SIG-M5 treated with dmso at 0.1 percent for 504 hours (cell line): ENCODE data around the gene PAX9.
"Not testable (repeated sequence)": the region's sequence is repeated elsewhere in the genome, so short reads cannot be mapped to it uniquely, and the experiment has no call there.

Experiments used
- DNase-seq: peaks from one replicate; lab custom pipeline; 2025; ENCODE audit not compliant: unreplicated experiment; lab: John Stamatoyannopoulos, UW

PAX9 gene

DNA sequence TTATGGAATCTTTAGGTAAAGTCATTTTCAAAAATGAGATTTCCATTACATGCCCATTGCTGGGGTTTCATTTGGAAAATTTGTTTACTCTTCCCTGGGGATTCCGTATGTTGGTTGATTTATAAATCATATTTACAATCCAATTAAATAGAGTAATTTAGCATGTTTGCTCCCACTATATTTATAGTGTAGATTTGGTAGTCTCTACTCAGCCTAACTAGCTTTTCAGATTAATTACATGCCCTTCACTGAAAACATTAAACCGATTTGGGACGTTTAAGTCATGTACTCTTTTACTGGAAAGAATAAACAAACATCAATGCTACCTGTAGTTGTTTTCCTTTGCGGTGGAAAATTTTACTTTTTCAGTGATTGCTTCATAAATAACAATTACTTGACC lies 10.4 kb downstream of the PAX9 start:
- DNase-seq, result no peak

DNA sequence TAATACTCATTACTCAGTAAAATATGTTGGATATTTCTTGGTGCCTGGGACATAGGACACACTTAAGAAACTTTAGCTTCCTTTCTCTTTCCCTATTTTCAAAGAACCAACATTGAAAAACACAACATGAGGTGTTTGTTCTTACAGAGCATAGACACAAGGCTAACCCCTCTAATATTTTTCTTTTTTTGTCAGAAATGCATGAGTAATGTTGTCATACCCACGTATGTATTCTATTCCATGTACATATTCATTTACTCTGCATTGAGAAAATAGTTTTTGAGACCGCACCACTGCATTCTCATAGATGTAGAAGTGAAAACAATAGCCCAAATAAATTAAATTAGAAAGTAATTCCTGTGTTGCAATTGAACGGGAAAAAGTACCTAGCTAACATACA lies 13.0 kb downstream of the PAX9 start:
- DNase-seq, result no peak

DNA sequence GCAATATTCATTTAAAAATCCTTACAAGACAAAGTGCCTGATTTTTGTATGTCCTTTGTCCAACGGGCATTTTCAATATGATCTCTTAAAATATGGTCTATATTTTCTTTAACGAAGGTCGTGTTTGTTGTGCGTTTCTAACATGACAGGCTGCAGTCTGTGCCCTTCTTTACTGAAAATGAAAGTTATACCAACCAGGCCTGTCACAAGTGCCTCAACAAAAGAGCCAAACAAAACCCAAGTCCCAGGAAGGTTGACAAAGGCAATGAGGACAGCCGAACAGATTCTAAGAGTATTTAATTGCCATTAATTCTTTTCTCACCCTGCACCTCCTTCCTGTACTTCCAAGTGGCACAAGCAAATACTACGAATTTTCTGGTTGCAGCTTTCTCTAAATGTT lies 13.9 kb downstream of the PAX9 start:
- no peak for DNase-seq

DNA sequence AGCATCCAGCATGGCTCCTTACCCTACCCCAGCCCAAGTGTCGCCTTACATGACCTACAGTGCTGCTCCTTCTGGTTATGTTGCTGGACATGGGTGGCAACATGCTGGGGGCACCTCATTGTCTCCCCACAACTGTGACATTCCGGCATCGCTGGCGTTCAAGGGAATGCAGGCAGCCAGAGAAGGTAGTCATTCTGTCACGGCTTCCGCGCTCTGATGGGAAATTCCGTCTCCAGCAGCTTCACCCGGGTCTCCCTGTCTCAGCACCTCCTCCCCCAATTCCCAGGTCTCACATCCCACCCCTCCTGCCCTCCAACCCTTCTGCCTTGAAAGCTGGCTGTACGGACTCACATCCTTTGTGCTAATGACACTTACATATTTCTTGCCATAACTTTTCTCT lies 14.6 kb downstream of the PAX9 start:
- no peak for DNase-seq

DNA sequence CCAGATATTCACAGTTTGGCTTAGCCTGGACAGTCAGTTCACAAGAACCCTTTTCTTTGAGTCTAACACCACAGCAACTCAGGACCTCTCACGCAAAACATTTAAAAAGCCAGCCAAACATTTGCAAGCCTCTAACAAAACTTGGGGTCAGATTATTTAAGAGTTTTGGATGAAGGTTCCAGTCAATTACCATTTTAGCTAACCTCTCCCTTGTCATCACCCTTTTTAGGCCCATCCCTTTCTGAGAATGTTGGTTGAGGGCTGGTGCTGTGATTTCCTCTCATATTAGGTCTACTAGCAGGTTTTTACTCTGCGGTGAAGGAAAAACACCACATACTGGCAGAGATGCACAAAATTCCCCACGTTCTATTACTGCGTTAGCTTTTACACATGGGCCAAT lies 20.7 kb downstream of the PAX9 start:
- DNase-seq, result no peak

DNA sequence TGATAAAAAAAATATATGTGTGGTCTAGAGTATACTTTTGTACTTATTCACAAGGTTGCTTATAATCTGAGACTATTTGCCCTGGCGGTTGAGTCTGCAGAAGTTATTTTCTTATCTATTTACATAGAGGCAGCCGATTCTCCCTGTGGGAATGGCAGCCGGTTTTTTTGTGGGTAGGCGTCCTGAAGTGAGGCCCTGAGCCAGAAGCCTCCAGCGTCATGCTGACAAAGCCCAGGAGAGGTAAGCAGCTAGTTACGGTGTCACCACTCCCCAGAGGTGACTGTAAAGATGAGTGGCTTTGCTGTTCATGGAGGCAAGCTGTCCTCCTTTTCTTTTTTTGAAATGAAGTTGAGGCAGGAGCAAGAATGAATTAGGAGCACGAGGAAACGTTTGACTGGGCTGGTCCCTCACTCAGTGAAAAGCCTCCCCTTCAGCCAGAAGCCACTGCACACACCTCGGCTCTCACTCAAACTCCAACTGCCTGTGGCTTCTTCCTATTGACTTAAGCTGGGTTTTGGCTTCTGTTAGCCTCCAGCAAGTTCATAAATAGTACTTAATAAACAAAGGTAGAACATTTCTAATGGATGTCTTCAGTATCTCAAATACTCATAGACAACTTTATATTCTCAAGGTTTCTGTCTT lies 21.5 kb downstream of the PAX9 start:
- DNase-seq, result no peak

DNA sequence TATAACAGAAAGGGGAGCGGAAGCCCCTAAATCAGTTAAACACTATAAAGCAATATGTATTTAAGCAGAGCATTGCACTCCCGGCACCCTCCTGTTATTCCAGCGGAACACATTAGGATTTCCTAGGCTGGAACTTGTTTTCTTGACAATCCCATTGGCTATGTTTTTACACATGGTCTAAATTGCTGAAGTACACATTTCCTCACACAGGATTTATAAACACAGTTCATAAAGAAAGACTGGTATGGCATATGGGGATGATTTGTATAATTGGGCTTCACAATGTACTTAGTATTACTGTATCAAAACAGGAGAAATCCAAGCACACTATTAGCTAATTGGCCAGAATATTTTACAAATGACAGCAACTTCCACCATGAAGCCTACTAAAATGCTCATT lies 23.3 kb downstream of the PAX9 start:
- no peak for DNase-seq

DNA sequence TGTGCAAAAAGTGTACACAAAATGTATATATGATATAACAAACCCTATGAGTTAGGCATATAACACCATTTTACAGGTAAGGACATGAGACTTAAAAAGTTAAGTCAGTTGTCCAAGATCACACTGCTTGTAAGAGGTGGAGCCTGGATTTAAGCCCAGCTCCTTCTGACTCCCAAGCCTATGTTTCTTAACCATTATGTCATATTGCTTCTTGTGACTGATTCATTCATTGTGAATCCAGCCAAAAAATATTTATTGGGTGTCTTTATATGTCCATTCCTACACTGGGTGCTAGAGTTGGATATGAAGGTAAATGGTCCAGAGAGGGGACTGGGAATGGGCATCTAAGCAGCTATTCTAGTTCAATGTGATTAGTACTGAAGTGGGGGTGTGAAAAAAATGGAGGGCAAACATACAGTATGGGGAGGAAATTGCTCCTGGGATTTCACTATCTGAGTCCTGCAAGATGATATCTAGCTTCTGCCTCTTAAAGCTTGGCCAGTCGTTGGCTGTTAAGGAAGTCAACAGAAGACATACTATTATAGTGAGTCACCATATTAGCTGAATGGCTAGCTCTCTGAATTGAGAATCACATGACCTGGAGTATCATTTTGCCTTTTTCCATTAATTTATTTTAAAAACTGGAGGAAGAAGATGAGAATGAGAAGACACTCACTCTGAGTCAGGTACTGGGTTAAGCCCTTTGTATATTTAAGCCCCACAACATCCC lies 28.8 kb downstream of the PAX9 start:
- peak; percentile 16 for DNase-seq

DNA sequence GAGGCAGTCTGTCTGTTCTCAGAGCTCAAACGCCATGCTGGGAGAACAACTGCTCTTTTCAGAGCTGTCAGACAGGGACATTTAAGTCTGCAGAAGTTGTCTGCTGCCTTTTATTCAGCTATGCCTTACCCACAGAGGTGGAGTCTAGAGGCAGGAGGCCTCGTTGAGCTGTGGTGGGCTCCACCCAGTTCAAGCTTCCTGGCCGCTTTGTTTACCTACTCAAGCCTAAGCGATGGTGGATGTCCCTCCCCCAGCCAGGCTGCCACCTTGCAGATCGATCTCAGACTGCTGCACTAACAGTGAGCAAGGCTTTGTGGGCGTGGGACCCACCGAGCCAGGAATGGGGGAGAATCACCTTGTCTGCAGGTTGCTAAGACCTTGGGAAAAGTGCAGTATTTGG lies 37.8 kb downstream of the PAX9 start:
- not testable (repeated sequence) for DNase-seq

DNA sequence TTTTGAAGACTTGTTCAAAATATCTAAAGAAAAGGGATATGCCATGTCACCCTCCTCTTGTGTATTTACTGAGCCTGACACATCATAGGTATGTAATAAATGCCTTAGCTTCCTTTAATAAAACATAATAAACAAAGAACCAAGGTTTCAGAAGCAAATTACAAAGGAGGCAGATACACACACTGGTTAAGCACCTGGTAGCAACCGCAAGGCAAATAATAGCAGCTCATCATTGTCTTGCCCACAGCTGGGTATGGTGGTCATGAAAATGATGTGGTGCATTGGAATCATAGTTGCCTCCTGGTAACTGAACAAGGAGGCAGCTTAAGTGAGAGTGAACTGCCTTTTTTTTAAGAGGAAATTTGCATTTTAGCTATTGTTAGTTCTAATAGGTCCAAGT lies 39.0 kb downstream of the PAX9 start:
- DNase-seq, result no peak

DNA sequence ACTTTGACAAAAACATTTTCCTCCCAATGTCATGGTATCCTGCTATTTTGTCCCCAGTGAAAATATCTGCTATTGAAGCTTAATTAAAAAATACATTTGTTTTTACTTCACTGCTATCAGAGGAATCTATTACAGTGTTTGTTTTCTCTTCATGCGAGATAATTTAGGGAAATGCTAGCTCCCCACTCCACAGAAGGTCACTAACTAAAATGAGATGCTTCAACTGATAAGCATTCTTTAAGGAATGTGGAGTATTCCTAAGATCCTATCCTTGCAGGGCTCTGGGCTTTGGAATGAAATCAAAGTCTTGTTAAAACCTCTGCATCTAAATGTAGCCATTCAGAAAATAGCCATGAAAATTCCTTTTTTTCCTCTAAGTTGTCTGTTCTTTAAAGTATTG lies 39.5 kb downstream of the PAX9 start:
- no peak for DNase-seq

DNA sequence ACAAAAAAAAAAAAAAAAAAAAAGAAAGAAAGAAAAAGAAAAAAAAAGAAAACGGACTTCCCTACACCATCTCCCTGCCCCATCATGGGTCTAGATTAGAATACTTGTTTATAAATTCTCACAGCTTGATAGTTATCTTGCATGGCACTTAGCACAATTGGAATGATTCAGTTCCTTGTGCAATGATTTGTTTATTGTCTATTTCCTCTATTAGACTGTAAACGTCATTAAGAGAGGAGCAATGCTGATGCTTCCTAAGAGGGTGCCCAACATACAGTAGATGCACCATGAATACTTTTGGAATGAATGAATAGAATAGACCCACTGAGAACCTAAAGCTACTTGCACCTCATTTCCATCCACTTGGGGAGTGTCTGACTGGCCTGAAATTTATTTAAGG lies 40.8 kb downstream of the PAX9 start:
- no peak for DNase-seq

DNA sequence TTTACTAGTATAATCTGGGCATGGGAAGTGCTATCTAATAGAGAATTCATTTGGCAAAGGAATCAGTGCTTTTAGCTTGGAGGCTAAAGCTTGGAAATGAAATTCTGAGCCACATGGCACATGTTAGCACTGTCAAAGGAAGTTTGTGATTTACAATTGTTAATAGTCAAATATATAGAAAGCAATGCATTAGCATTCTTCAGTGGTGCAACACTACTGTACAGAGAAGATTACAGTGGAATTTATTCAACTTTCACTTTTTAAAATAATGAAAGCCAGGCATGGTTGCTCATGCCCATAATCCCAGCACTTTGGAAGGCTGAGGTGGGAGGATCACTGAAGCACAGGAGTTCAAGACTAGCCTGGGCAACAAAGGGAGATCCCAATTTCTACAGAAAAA lies 45.9 kb downstream of the PAX9 start:
- no peak for DNase-seq

DNA sequence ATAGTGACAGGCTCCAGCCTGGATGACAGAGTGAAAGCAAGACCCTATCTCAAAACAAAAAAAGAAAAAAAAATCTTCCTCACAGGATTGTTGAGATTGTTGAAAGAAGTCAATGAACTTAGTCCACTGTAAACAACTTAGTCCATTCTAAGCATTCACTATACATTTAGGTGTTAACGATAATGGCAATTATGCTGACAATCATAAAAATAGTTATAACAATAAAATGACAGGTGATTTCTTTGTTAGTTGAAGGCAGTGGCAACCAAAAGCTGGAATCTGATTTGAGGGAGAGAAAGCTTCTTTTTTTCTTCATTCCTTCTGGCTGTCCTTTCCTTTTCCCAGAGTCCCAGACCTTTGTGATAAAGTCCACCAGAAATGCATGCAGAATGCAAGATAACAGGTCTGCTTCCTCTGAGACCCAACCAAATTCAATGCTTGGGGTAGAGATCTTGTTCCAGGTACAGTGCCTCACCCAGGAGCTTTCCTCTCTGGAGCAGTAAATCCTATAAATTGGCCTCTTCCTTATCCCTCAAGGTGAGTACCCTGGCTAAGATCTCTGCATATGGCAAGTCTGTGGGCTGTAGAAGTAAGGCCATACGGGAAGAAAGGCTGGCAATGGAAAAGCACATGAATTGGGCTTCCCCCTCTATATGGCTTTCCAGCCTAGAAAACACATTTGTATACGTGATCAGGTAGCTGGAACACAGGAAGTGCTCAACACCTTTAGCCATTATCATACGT lies 52.5 kb downstream of the PAX9 start:
- DNase-seq, result no peak

DNA sequence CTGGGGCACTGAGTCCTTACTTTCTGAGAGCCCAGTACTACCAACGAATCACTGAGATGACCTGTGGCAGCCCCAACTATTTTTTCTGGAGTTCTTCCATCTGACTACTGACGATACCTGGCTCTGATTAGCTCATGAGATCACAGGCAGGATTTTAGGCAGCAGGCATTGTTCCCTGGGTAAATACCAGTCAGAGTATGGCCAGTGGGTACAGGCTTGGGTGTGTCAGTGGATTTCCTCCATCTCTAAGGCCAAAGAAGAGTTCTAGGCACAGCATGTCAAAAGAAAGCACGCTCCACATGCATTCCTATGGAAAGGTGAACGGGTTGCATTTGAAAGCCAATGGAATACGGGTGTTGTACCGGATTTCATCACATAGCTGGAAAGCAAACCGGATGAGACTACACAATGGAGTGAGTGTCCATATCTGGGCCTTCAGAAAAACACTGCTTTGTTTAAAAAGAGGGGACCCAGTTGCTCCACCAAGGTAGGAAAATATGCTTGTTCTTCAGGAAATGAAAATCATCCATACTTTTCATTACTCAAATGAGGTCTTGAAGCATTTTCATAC lies 55.0 kb downstream of the PAX9 start:
- DNase-seq, result no peak

DNA sequence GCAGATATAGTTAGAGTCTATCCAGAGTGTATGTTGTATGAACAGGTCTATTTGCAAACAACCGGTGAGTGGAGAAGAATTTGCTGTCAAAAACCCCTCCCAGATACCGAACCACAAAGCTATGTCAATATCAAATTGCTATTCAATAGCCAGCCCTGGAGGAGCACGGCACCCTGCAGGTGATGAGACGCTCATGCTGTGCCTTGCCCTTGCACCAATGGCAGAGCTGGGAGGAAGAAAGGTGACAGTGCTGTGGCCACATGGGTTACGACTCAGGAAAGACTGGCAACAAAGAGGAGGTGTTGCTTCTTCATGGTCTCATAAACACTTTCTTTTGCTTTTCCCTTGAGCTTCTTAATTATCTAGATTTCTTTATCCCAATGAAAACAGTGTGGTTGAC lies 55.7 kb downstream of the PAX9 start:
- DNase-seq, result no peak

DNA sequence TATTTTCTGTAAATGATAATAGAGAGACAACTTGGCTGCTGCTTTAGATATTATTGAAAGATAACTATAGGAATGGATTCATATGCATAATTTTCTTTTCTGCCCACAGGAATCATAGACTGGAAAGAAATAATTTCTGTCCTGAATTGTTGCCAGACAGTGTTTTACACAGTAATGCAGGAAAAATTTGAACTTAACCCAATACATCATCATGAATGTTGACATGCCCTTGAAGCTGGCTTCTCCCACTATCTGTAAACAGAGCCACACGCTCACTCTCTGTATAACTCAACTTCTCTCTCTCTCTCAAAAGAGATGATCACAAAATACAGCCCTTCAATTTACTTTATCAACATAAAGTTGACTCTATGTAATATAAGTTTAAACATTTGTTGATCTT lies 56.6 kb downstream of the PAX9 start:
- no peak for DNase-seq

DNA sequence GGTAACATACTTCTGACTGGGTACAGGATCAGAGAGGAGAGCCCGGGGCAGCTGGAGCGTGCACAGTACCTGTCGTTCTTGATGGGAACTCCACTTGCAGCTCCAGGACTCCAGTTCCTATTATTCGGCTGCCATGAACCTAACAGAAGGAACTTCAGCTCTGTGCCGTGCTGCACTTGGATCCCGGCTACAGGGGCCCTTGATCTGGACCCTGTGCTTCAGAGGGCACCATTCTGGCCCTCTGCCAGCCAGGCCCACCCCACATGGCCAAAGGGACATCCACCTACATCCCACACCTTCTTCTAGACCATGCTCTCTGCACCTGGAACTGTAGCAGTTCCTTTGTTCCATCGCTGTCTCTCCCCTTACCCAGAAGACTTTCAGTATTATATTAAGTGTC lies 58.2 kb downstream of the PAX9 start:
- no peak for DNase-seq

DNA sequence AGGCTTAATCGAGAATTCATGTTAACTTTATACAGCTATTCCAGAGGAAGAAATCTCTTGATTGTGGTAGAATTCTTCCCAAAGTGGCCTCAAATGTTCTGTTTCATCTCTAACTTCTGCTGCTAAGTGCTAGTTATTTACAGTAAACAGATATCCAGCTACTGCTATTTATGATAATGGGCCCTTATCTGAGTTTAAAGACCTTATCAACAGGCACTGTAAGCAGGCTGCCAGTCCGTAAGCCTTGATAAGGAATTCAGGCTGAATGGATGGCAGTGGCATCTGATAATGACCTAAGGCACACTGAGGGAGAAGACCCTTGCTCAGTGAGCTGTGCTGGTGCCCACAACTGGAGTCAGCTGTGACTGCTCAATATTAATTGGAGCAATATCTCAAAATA lies 59.0 kb downstream of the PAX9 start:
- DNase-seq, result no peak

DNA sequence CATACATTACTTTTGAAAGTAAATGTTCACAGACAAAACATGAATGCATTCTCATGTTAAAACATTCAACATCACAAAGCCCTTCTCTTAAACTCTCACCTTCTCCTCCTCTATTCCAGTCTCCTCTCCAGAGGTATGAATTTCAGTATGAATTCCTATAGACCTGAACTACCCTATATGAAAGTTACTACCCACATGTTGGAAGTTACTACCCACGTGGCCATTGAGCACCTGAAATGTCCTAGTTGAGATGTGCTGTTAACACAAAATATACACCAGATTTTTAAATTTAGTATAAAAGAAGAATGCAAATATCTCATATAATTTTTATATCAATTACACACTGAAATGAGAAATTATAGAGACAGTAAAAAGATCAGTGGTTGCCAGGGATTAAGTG lies 60.2 kb downstream of the PAX9 start:
- no peak for DNase-seq

DNA sequence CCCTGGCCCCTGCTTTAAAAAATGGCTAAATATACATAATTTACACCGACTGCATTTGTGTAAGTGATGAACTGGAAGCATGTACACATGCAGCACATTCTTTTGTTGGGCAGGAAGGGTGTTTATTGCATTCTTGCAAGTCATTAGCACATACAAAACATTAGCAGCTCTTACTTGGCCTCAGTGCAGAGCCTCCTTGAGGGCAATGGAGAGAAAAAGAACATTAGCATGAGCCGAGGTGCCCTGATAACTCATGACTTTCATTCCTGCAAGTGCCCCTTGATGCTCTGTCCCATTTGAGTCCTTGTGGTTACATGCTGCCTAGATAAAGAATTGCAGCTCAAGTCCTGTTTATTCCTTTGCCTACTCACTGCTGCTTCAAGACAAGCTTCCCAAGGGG lies 61.9 kb downstream of the PAX9 start:
- DNase-seq, result no peak

DNA sequence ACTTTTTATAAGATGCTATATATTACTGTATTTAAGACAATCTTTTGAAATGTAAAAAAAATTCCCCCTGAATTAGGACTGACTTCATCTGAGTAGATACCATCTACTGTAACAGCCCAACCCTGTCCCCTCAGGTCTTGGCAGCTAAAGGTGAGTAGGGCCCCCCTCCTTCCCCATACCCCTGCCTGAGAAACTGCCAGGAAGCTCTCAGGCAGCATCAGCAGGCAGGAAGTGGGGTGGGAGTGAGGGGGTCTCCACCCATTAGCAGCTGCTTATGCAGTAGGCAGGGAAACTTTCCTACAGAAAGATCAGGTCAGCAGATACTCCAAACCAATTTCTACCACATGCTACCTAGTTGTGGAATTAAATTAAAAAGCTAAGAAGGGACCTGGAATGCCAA lies 62.5 kb downstream of the PAX9 start:
- no peak for DNase-seq
